Measurements from ENCODE around the gene ZNF415. TPM values are rescaled to one million over a fixed set of nuclear protein-coding genes. Genes with fewer than 3 reads are reported as not detected.
A peak's percentile ranks its signal among the peaks of the same experiment; 100 is the strongest.

The ZNF415 gene
- total RNA-seq, 1 donor from 2014 or later: 1.3 TPM

DNA sequence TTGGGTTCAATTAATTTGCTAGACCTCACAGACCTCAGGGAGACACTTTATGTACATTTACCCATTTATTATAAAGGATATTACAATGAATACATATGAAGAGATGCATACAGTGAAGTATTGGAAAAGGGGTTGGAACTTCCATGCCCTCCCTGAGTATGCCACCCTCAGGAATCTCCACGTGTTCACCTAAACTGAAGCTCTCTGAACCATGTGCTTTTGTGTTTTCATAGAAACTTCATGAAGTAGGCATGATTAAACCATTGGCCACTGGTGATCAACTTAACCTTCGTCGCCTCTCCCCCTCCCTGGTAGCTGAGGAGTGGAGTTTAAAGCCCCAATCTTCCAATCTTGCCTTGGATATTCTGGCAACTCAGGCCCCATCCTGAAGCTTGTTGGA is 49.8 kb downstream of the ZNF415 start:
- intact Hi-C loops (cut with DNase I): no loop called here
- TF ChIP-seq, protein P1, sequence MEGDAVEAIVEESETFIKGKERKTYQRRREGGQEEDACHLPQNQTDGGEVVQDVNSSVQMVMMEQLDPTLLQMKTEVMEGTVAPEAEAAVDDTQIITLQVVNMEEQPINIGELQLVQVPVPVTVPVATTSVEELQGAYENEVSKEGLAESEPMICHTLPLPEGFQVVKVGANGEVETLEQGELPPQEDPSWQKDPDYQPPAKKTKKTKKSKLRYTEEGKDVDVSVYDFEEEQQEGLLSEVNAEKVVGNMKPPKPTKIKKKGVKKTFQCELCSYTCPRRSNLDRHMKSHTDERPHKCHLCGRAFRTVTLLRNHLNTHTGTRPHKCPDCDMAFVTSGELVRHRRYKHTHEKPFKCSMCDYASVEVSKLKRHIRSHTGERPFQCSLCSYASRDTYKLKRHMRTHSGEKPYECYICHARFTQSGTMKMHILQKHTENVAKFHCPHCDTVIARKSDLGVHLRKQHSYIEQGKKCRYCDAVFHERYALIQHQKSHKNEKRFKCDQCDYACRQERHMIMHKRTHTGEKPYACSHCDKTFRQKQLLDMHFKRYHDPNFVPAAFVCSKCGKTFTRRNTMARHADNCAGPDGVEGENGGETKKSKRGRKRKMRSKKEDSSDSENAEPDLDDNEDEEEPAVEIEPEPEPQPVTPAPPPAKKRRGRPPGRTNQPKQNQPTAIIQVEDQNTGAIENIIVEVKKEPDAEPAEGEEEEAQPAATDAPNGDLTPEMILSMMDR (IDR thresholded peaks at IDR 0.05): no peak
- Histone ChIP-seq H3K27me3 (no peaks in the 10 kb centered on the region), H3K4me1 (no peaks in the 10 kb centered on the region), H3K27ac (no peak overlapping the region), H3K4me3 (no peak overlapping the region), H3K9me3 (peaks cover 4 to 31% of the 10 kb centered on the region in 2 donors), H3K36me3 (peaks cover 56 to 86% of the 10 kb centered on the region in 2 donors)
- DNase-seq (ENCODE audit: low spot score in 2 of 2): no peak

DNA sequence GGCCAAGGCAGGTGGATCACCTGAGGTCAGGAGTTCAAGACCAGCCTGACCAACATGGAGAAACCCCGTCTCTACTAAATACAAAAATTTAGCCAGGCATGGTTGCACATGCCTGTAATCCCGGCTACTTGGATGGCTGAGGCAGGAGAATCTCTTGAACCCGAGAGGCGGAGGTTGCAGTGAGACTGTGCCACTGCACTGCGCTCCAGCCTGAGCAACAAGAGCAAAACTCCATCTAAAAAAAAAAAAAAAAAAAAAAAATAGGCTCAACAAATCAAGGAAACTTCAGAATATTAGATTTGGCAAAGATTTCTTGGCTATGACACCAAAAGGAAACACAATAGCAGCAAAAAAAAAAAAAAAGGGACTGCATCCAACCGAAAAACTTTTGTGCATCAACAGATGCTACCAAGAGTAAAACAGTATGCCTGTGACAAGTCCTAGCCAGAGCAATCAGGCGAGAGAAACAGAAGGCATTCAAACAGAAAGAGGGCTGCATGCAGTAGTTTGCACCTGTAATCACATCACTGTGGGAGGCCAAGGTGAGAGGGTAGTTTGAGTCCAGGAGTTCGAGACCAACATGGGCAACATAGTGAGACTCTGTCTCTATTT is 53.3 kb downstream of the ZNF415 start:
- H3K36me3 ChIP-seq: peaks cover 59 to 84% of the 10 kb centered on the region in 2 donors
- no peak overlapping the region for H3K4me3 ChIP-seq
- intact Hi-C loops (cut with DNase I): no loop called here
- peaks cover 17 to 59% of the 10 kb centered on the region in 2 donors for H3K9me3 ChIP-seq
- H3K27me3 ChIP-seq: no peaks in the 10 kb centered on the region
- no peak overlapping the region for H3K27ac ChIP-seq
- TF ChIP-seq, protein P1 (IDR thresholded peaks at IDR 0.05): no peak
- no peak for DNase-seq (ENCODE audit: low spot score in 2 of 2)
- no peaks in the 10 kb centered on the region for H3K4me1 ChIP-seq

DNA sequence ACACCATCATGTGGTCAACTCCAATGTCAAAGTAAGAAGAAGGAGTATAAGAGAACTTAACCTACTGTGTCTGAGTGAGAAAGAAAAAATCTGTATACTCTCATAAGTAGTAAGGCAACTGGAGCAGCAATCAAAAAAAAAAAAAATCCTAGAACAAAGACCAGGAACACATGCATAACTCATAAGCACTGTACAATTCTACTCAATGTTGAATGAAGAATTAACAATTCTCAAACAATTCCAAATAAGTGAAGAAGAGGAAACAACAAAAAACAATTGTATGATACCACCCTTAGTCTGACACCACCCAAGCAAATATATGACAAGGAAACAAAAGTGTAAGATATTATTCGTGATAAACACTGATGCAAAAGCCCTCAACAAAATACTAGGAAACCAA is 54.0 kb downstream of the ZNF415 start:
- intact Hi-C loops (cut with DNase I): no loop called here
- Histone ChIP-seq H3K27ac (no peak overlapping the region), H3K36me3 (peaks cover 59 to 84% of the 10 kb centered on the region in 2 donors)

DNA sequence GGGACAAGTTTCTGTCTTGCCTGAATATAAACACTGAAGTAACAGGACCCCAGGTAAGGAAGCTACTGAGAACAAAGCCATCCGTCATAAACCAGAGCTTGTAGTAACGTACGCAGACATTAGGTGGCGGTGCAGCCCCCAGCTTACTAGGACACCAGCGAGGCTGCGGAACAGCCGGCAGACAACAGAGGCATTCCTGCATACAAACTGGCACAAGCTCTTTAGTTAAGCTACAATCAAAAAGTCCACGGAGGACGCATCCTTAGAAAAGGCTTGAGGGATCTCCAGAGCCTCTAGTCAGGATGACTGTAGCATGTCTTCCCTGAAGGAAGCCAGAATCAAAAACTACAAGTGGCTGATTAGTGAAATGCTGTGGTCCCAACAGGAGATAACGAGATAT is 55.7 kb downstream of the ZNF415 start:
- Histone ChIP-seq H3K27me3 (no peaks in the 10 kb centered on the region), H3K27ac (no peak overlapping the region), H3K4me1 (no peaks in the 10 kb centered on the region), H3K9me3 (peaks cover 24 to 84% of the 10 kb centered on the region in 2 donors), H3K4me3 (no peak overlapping the region), H3K36me3 (peaks cover 65 to 85% of the 10 kb centered on the region in 2 donors)
- intact Hi-C loops (cut with DNase I): no loop called here
- TF ChIP-seq, protein P1 (IDR thresholded peaks at IDR 0.05): peak in 2 of 3 experiments; percentile 27 to 39
- DNase-seq (ENCODE audit: low spot score in 2 of 2): no peak

More for the DNA sequence above, 54.0 kb downstream of the ZNF415 start:
- TF ChIP-seq, protein P1 (IDR thresholded peaks at IDR 0.05): no peak
- DNase-seq (ENCODE audit: low spot score in 2 of 2): no peak
- Histone ChIP-seq H3K9me3 (peaks cover 17 to 67% of the 10 kb centered on the region in 2 donors), H3K27me3 (no peaks in the 10 kb centered on the region), H3K4me3 (no peak overlapping the region), H3K4me1 (no peaks in the 10 kb centered on the region)

DNA sequence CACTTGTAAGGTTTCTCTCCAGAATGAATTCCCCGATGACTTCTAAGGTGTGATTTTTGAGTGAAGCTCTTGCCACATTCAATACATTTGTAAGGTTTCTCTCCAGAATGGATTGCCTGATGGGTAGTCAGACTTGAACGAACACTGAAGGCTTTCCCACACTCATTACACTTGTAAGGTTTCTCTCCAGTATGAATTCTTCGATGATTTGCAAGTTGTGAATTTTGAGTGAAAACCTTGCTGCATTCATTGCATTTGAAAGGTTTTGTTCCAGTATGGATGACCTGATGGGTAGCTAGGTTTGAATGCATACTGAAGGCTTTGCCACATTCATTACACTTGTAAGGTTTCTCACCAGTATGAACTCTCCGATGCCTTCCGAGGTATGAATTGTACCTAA is 63.9 kb downstream of the ZNF415 start:
- peak overlapping the region in 1 of 2 donors; percentile 29 for H3K4me3 ChIP-seq
- H3K4me1 ChIP-seq: no peaks in the 10 kb centered on the region
- TF ChIP-seq, protein P1 (IDR thresholded peaks at IDR 0.05): no peak
- H3K36me3 ChIP-seq: peaks cover 69 to 88% of the 10 kb centered on the region in 2 donors
- DNase-seq (ENCODE audit: low spot score in 2 of 2): no peak
- no peaks in the 10 kb centered on the region for H3K27me3 ChIP-seq
- peaks cover 87 to 100% of the 10 kb centered on the region in 2 donors for H3K9me3 ChIP-seq
- no peak overlapping the region for H3K27ac ChIP-seq
- intact Hi-C loops (cut with DNase I): no loop called here
